ENCODE results near the gene SRRM2.

DNA sequence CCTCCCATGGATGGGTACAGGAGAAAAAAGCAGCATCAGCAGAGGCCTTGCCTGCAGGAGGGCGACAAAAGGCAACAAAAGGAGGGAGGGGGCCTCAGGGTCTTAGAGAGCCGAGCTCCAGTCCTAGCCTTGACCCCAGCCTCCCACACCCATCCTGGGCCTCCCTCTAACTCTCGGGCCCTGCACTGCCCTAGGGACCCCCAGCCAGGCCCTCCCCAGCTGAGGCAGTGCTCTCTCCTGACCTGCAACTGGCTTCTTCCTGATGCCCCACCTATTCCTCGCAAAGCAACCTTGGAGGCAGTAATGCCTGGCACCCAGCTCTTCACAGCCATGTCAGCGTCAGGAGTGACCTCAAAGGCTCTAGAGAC, 15.2 kb upstream of the SRRM2 start:
- TF ChIP-seq EZH2 (IDR thresholded peaks at IDR 0.05; ENCODE audit: insufficient read depth, poor library complexity, severe bottlenecking) (no peak), EZH2phosphoT487 (IDR thresholded peaks at IDR 0.05; ENCODE audit: insufficient read depth, low read depth) (no peak)

Data from GM23248 (cell line).